Measurements from ENCODE around the gene ALLC.

ALLC gene

DNA sequence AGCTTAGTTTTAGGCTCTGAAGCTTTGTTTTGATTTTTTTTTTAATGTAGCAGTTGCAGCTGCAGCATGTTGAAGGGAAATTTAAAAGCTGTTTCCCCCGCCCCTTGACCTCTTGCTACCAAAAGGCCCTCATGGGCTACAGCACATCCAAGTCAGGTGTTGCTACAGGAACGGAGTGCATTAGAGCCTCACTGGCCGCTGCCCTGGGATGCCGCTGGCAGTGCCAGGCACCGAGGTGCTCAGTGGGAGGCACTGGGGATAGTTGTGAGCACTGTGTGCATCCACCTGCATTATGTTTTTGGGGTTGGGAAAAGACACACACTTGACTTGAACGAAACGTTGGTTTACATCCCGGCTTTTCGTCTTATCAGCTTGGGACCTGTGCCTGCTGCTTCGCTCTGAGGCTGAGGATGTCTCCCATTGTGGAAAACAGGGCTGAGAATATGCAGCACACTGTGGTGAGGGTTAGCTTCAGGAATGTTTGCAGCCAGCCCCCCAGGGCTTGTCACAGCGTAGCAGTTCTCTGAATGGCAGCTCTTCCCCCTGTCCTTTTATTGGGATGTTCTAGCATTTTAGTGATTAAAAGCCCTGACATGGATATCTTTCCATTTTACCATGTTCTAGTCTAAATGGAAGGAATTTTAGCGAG, 69.5 kb downstream of the ALLC start:
- no peak for DNase-seq

DNA sequence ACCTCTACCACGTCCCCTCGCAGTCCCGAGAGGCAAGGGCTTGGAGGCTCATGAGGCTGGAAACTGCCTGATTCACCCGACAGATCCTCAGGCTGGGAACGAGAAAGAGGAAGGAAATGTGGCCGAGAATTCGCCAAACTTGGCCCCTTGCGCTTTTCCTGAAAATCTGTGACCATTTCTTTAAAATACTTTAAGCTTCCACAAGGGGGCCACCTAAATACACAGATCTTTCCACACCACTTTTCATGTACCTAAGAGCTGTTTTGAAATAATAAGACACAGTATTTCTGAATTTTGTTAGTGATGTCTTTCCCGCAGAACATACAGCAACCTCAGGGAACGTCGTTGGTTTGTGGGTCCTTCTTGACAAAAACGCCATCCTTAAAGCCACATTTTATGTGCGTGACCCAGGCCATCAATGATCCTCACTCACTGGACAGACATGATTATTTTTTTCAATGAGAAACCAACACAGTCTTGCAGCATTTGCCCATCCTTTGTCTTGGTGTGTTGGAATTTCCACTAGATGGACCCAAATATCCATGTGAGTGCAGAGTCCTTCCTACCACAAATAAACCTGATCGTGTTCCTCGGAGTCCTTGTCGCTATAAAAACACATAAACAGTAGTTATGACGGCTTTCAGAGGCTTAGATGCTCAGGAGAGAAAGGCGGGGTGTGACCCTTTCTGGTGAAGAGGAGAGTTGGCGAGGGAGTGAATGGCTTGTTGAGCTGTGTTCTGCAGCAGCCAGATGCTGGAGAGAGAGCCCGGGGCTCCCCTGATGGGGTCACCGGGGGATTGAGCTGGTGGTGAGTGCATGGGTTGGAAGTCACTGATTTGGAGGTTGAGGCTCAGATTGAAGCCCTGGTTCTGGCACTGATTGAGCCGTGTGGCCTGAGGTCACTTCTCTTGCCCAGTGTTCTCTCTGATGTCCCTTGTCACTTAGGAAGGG, 70.4 kb downstream of the ALLC start:
- peak in 1 of 2 experiments; percentile 49 for DNase-seq

DNA sequence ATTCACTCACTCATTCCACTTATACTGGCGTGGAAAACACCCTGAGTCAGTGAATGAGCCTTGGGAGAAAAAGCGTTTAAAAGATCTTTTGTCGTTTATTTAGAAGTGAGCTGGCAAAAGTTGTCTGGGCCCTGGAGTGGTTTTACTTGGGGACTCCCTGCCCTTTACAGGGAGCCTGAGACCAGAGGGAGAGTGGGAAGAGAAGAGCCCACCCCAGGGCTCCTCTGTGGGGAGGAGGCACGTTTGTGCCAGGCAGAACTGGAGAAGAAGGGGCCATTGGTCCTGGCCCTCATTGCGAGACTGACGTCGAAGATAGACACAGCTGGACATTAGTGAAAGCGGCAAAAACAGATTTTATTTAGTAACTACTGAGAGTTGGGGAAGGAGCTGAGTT, 71.1 kb downstream of the ALLC start:
- DNase-seq = no peak

DNA sequence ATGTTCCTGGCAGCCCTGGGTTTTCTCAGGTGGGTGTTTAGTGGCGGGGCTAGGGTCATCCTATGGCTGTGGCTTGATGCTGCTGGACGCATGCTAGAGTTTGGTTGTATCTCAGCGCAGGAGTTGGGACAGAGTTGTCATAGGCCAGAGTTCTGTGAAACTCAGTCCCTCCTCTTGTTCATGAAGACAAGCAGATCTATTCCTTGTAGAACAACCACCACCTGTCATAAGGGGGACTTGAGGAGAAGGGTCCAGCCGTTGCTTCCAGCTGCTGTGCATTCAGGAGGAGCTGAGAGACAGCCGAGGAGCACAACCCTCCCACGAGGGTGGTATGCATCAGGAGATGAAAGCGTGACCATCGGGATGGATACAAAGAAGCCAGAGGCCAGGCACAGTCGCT, 71.8 kb downstream of the ALLC start:
- DNase-seq = no peak

DNA sequence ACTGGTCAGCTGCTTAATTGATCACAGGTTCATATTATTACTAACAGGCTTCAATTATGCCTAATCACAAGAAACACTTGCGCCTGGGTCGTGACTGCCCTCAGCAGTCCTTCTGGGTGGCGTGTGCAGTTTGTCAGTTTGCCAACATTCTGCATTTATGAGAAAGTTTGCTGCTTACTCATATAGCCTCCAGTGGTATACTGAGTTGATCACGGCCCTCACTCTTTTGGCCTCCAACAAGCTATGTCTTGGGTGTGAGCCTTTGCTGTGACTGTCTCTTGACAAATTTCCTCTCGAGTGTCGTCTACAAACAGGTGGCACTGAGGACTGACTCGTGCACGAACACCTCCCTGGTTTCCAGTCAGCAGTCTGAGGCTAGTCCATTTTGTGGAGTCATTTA, 72.6 kb downstream of the ALLC start:
- DNase-seq = no peak

DNA sequence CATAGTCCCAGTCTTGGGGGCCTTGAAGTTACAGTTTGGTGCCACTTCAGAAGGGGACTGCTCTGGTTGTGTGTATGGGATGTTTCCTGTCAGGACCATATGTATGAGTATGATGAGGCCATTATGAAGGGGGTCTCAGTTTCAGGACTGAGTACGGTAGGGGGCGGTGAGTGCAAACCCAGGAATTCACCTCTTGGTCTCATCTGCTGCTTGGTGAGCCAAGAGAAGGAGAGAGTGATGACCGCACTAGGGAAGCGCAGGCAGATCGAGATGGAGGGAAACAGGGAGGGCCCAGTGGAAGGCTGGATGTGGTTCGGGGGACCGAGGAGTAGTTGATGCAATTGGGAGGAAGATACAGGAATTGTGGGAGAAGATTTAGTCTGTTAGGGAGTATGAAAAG, 73.8 kb downstream of the ALLC start:
- DNase-seq = no peak

DNA sequence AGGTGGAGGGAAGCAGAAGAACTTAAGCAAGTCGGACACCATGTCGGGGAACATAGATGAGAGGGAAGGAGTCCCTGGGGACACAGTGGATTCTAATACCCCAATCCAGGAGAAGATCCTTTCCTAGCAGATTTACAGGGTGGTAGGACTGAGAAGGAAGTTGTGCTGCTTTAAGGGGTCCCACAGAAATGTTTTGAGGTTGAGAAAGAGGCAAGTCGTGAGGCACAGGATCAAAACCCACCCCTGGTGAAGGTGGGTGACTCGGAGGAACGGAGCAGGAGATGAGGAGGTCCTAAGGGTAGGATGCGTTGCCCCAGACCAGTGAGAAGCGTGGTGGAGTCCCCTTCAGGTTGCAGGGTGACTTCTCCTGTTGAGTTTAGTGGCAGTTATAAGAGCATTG, 78.1 kb downstream of the ALLC start:
- DNase-seq = no peak

DNA sequence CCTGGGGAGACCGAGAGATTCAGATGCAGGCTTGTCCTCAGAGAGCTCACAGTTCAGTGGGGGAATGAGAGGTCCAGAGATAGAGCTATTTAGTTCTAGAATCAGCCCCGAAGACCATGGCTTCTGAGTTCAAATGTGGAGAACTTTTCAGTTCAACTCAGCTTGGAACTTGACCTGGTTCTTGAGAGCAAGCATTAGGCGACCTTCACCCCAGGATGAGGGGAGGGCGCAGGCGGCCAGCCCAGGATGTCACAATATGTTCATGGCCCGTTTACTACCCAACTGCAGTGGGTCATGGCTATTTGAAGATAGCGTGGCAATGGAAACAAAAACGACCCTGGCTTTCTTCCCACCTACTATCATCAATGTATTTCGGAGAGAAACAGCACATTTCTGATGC, 79.1 kb downstream of the ALLC start:
- no peak for DNase-seq

DNA sequence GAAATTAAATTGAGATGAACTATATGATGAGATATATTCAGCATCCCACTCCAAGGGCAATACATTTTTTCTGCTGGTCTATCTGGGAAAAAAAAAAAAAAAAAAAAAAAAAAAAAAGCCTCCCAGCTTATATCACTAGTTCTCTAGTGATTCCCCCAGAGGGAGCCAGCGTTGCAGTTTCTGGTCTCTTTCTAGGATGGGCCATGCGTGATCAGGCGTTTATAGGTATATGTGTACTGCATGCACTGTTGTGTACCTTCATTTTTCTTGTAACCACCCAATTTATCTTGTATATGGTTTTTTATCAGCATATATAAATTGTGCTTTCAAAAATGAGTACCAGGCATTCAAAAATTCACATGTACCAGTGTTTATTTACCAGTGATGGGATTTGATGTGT, 80.5 kb downstream of the ALLC start:
- peak in 1 of 2 experiments; percentile 42 for DNase-seq

DNA sequence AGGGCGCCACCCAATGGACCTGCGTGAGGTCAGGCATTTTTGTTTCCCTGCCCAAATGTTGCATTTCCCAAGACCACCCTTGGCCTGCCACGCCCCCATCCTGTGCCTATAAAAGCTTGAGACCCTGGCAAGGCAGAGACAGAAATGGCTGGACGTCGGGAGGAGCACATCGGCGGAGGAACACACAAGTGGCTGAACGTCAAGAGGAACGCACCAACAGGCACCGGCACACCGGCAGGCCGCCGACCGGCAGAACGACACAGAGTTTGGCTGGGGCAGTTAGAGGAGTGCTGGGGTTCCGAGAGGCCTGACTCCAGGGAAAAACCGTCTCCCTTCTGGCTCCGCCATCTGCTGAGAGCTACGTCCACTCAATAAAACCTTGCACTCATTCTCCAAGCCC, 81.3 kb downstream of the ALLC start:
- no peak for DNase-seq

DNA sequence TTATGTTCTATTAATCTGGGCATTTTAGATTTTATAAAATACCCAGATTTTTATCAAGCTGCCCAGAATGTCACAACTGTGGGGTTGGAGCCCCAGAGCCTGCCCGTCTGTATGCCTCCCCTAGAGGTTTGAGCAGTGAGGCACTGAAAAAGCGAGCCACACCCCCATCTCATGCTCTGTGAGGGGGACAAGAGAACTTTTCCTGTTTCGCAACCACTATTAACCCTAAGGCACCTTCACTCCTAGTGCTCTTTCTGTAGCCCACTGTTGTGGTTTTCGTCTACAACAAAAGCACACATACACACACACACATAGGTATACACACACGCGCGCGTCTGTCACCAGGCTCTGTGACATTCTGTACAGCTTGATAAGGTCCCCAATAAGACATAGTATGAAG, 83.4 kb downstream of the ALLC start:
- DNase-seq = no peak

DNA sequence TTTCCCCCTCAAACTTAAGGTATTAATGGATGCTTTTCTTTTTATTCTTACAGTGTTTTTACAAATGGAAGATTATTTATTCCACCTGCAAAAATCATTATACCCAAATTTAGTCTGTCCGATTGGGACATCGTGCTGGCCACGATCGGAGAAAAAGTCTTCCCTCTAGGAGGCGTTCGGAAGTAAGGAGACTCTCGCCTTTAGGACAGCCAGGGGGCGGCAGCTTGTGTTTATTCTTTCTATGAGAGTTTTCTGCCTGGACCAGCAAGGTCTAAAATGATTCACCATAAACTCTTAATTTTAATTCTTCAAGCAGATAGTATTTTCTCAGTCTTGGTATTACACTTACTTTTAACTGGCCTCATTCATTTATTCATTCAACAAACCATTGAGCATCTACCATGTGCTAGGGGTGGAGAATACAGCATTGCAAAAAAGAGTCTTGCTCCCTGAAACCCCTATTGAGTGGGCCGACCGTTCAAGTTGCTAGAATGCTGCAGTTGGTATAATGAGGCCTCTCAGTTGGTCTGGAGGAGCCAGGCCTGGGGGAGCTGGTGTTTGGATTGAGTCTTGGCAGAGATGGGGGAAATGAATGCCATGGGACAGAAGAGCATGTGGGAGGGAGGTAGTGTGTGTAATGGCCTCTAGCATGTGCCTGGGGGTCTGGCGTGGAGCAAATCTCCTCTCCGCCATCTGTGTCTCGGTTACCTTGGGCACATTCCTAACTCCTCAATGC, 84.0 kb downstream of the ALLC start:
- DNase-seq = no peak

DNA sequence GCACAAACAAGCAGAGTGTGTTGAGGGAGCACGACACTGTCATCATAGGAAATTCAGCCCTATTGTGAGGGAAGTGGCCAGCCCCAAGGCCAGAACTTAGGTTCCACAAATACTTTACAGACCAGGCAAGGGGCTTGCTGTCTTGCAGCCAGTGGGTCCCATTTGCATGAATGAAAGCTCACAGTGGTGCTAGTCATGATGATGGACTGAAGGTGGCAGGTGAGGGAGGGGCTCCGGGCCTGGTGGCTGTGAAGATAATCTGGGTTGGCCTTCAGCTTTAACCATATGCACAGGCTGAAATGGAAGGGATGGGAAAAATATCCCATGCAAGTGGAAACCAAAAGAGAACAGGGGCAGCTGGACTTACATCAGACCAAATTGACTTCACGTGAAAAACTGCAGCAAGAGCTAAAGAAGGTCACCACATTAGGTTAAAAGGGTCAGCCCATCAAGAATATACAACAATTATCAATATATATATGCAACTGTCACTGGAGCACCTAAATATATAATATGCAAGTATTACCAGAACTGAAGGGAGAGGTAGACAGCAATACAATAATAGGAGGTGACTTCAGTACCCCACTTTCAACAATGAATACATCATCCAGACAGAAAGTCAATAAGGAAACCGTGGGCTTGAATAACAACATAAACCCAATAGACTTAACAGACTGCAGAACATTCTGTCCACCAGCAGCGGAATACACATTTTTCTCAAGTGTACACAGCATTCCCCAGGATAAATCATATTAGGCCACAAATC, 84.9 kb downstream of the ALLC start:
- DNase-seq = no peak

DNA sequence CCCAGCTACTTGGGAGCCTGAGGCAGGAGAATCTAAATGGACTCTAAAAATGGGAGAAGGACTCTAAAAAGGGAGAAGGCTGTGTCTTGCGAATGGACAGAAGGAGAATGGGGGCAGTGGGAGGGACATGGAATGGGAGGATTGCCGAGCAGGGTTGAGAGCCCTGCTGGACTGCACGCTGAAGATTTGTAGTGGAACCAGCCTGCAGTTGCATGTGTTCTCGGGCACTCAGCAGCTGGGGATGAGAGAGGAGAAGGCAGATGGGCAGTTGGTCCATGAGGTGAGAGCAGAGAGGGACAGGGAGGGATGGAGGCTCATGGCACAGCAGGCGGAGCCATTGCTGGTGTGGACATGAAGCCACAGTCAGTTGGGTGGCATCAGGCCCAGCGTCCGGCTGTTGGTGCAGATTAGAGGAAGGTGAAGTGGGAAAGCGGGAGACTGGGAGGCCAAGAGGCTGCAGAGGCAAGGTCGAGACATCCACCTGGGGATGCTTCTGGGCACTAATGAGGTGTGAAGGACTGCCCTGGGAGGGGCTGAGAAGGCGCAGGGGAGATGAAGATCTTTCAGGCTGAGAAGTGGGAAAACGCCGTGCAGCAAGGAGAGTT, 86.1 kb downstream of the ALLC start:
- no peak for DNase-seq

DNA sequence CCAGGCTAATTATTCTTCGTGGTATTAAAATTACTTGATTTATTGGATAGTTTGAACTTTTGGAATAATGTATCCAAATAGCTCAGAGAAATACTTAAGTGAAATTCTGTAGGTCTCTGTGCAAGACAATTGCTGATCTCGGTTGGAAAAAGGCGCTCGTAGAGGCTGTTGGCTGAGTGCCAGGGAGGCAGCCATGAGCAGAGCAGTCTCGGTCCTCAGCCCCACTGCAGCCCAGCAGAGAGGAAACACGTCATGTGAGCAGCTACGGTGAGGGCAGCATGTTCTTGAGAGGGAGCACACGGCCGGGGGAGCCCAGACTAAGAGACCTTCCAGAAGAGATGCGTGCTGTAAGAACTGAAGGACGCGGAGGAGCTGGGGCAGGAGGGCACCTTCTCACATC, 87.9 kb downstream of the ALLC start:
- no peak for DNase-seq

DNA sequence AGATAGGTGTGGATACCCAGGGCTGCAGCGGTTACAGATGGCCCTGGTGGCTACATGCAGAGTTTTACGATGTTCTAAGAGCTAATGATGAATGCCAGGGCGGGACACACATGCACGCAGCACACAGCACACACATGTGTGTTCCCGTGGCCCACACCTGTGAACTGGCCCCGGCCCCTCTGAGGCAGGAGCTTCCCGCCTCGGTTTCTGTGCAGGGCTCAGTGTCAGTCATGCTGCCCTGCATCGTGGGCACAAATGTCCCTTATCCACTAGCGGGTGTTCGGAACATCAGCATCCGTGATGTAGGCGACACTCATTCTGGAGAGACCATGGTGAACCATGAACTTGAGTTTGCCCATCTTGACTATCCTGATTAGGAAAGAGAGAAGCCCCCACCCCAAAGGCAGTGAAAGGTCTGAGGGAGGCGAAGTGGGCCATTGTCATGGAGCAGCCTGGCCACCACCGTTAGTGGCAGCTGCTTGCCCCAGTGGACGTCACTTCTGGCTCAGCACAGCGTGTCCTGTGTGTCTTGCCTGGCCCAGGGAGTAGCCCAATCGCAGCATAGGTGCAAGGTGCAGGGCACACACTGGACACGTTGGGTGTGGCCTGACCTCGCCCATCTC, 89.1 kb downstream of the ALLC start:
- no peak for DNase-seq

DNA sequence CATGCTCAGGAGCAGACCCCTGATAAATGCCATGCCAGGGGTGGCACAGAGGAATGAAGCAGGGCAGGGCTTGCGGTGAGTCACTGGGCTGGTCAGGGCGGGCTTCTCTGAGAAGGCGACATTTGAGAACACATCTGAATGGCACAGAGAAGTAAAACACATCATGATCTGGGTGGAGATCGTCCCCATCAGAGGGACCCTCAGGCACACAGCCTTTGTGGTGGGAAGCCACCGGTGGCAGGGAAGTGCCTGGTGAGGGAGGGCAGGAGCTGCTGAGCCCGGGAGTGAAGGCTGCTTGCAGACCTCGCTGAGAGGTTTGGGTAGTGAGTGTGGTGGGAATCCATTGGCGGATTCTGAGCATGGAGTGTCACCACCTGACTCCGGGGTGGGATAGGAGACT, 89.8 kb downstream of the ALLC start:
- DNase-seq = no peak

DNA sequence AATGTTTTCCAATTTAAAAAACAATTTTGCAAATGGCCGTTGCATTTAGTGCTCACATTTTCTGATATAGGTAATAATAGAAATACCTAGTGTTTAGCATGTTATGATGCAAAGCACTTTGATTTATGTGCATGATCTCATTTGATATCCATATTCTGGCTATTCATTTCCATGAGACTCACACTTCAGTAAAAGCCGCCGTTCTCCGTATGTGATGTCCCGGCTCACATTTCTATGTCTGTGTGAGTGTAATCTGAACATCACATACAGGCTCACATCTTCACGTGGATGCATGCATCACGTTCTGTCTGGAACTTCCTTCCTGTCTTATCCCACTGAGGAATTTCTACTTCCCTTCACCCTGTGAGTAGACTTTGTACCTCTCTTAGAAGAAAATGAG, 91.2 kb downstream of the ALLC start:
- DNase-seq = no peak

DNA sequence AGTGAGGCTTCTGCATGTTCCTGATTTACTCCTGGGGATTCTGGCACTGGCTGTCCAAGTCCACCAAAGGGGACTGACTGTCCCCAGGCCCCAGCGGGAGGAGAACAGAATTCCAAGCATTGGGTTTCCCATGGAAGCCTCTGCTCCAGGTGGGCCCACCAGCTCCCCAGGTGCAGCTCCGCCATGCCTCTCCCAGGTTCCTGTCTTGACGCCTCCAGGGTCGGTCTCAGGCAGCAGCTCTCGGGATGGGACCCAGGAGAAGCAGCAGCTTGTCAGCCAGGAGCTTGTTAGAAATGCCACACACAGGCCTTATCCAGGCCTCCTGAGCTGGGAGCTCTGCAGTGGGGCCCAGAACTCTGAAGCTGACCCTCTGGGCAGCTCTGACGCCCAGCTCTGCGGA, 93.3 kb downstream of the ALLC start:
- DNase-seq = no peak

DNA sequence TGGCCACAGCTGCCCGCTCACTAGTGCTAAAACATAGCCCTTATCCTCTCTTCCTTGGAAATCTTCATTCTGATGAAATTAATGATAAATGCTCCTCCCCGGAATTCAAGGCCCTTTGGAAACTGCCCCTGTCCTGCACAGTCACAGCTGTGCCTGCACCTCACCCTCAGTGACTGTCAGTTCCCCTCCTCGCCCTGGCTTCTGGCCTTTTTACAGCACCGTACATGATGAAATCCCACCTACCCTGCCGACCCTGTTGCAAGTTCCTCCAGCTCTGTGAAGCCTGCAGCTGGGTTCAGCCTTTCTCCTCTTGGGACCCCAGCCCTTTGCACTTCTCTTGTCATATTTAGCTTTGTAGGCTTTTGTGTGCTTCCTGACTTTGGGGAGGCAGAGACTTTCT, 93.8 kb downstream of the ALLC start:
- no peak for DNase-seq
